Liver (tissue), 9 donors: Measurements from ENCODE around the gene PET100. TPM values are rescaled to one million over a fixed set of nuclear protein-coding genes. Genes with fewer than 3 reads are reported as not detected.
"Not testable (repeated sequence)": the region's sequence is repeated elsewhere in the genome, so short reads cannot be mapped to it uniquely, and the experiment has no call there.

Experiments
- DNase-seq: peaks from one replicate; pipeline ENCODE4 v3.0.0-alpha.2; 2017; ENCODE audit warnings: low spot score
- H3K27ac ChIP-seq, 2 donors: one replicate each; pipeline ENCODE4 v1.7.0; 2013; ENCODE audit warnings: inconsistent platforms in 2 of 2, low read length in 2 of 2, control low read depth in 1 of 2, low read depth in 1 of 2, mild to moderate bottlenecking in 1 of 2
- H3K27me3 ChIP-seq, 4 donors: one replicate each; pipeline versions ENCODE4 v1.6.1 to v1.7.0; 2013; ENCODE audit warnings: low read length in 3 of 4, inconsistent platforms in 1 of 4, mild to moderate bottlenecking in 1 of 4, moderate library complexity in 1 of 4; ENCODE audit not compliant: control insufficient read depth in 4 of 4, insufficient read depth in 4 of 4
- H3K36me3 ChIP-seq, 4 donors: one replicate each; pipeline versions ENCODE4 v1.6.1 to v1.7.0; 2013; ENCODE audit warnings: low read length in 3 of 4, mild to moderate bottlenecking in 3 of 4, low read depth in 1 of 4, moderate library complexity in 1 of 4; ENCODE audit not compliant: control insufficient read depth in 4 of 4, insufficient read depth in 3 of 4
- H3K4me1 ChIP-seq, 4 donors: one replicate each; pipeline versions ENCODE4 v1.6.1 to v1.7.0; 2013; ENCODE audit warnings: low read length in 3 of 4, mild to moderate bottlenecking in 3 of 4, moderate library complexity in 1 of 4; ENCODE audit not compliant: control insufficient read depth in 4 of 4, insufficient read depth in 4 of 4
- H3K4me3 ChIP-seq, 3 donors: one replicate each; pipeline versions ENCODE4 v1.6.1 to v1.7.0; 2013; ENCODE audit warnings: low read length in 3 of 3, control low read depth in 1 of 3, low read depth in 1 of 3, mild to moderate bottlenecking in 1 of 3
- H3K9ac ChIP-seq, 2 donors: one replicate each; pipeline ENCODE4 v1.7.0; 2013; ENCODE audit warnings: low read length in 2 of 2, mild to moderate bottlenecking in 2 of 2, moderate library complexity in 2 of 2, control low read depth in 1 of 2, low read depth in 1 of 2
- H3K9me3 ChIP-seq, 4 donors: one replicate each; pipeline versions ENCODE4 v1.6.1 to v1.7.0; 2013; ENCODE audit warnings: low read length in 3 of 4; ENCODE audit not compliant: control insufficient read depth in 4 of 4
- EGR1 ChIP-seq, 2 donors: IDR thresholded peaks; 2 replicates each; pipeline ENCODE4 v1.6.1; 2016 to 2018; ENCODE audit warnings: antibody characterized with exemption in 2 of 2, low read depth in 2 of 2
- FOXA1 ChIP-seq: IDR thresholded peaks from 2 replicates; pipeline ENCODE4 v1.6.1; 2016; ENCODE audit warnings: antibody characterized with exemption
- FOXA2 ChIP-seq: IDR thresholded peaks from 2 replicates; pipeline ENCODE4 v1.6.1; 2016; ENCODE audit warnings: antibody characterized with exemption
- GABPA ChIP-seq, 2 donors: IDR thresholded peaks in 1 of 2; conservative IDR thresholded peaks in 1 of 2; 2 replicates each; pipeline ENCODE4 v1.6.1; 2016; ENCODE audit warnings: antibody characterized with exemption in 2 of 2, mild to moderate bottlenecking in 1 of 2, moderate library complexity in 1 of 2
- HNF4A ChIP-seq, 2 donors: conservative IDR thresholded peaks; 2 replicates each; pipeline ENCODE4 v1.6.1; 2016; ENCODE audit warnings: antibody characterized with exemption in 2 of 2, mild to moderate bottlenecking in 2 of 2
- JUND ChIP-seq, 2 donors: IDR thresholded peaks; 2 replicates each; pipeline ENCODE4 v1.6.1; 2016; ENCODE audit warnings: antibody characterized with exemption in 2 of 2
- NR2F2 ChIP-seq: IDR thresholded peaks from 2 replicates; pipeline ENCODE4 v1.6.1; 2016; ENCODE audit warnings: antibody characterized with exemption
- RAD21 ChIP-seq, 2 donors: IDR thresholded peaks; 2 replicates each; pipeline ENCODE4 v1.6.1; 2016; ENCODE audit warnings: antibody characterized with exemption in 2 of 2, mild to moderate bottlenecking in 2 of 2
- RXRA ChIP-seq, 2 donors: IDR thresholded peaks; 2 replicates each; pipeline ENCODE4 v1.6.1; 2017 to 2018; ENCODE audit warnings: antibody characterized with exemption in 2 of 2, mild to moderate bottlenecking in 1 of 2
- TAF1 ChIP-seq: conservative IDR thresholded peaks from 2 replicates; pipeline ENCODE4 v1.6.1; 2016; ENCODE audit warnings: antibody characterized with exemption, mild to moderate bottlenecking
- YY1 ChIP-seq: IDR thresholded peaks from 2 replicates; pipeline ENCODE4 v1.6.1; 2016; ENCODE audit warnings: antibody characterized with exemption, mild to moderate bottlenecking
- WGBS: extraction: QIAGEN DNeasy Blood & Tissue Kit; methylation state at CpG from one replicate; pipeline ENCODE4 v1.1.7; 2013; 5-methylcytosine and 5-hydroxymethylcytosine counted together
- polyA plus RNA-seq, 2 donors: library from polyadenylated mRNA; stranded (reverse) in 1 of 2; unstranded in 1 of 2; fragments of 200-250 nt in 1 of 2; fragments of >200 nt in 1 of 2; fragmentation: Nextera tagmentation in 1 of 2; extraction: Ambion mirVana in 1 of 2; gene quantifications; one replicate each; pipeline versions ENCODE4 v1.2.1 to v1.2.3, GENCODE V29; 2013 to 2015
- total RNA-seq, 2 donors: library from RNA; depleted of rRNA; stranded (reverse); fragments of >200 nt; gene quantifications; one replicate each; pipeline ENCODE4 v1.2.3, GENCODE V29; 2014
- TF ChIP-seq, protein P1 (sequence below): IDR thresholded peaks from 2 replicates; pipeline ENCODE4 v1.6.1; 2016; ENCODE audit warnings: antibody characterized with exemption, mild to moderate bottlenecking
- TF ChIP-seq, protein P2 (sequence below): IDR thresholded peaks from 2 replicates; pipeline ENCODE4 v1.6.1; 2016; ENCODE audit warnings: antibody characterized with exemption
- TF ChIP-seq, protein P3 (sequence below): fragments of 150-350 bp; IDR thresholded peaks from 2 replicates; pipeline ENCODE4 v1.5.1; 2017; ENCODE audit warnings: improper control_type of control experiment, low read depth, low read length; ENCODE audit not compliant: missing input control
- TF ChIP-seq, protein P4 (sequence below): IDR thresholded peaks from 2 replicates; pipeline ENCODE4 v1.6.1; 2016; ENCODE audit warnings: antibody characterized with exemption
- TF ChIP-seq, protein P5 (sequence below): IDR thresholded peaks from 2 replicates; pipeline ENCODE4 v1.6.1; 2016; ENCODE audit warnings: antibody characterized with exemption
- donor health status: healthy.
- donor health status: healthy.
- donor health status: healthy.
- donor health status: healthy.
- donor health status: healthy.

Gene PET100
- total and polyA plus RNA-seq, 4 donors = 4.8 to 225 (median 26.7) TPM

DNA sequence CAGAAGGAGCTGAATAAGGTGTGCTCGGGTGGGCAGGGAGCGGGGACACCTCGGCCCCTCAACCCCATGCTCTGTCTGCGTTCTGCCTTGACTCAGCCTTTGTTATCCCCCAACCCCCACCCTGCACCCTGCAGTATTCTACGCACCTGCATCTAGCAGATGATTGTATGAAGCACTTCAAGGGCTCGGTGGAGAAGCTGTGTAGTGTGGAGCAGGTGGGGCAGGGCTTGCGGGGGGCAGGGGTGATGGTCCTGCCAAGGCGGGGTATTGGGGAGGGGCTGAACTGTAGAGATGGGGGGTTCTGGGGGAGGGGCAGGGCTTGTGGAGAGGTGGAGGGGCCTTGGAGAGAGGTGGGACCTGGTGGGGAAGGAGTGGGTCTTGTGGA lies 13.4 kb downstream of the PET100 start (continued):
- TF ChIP-seq, protein P1, sequence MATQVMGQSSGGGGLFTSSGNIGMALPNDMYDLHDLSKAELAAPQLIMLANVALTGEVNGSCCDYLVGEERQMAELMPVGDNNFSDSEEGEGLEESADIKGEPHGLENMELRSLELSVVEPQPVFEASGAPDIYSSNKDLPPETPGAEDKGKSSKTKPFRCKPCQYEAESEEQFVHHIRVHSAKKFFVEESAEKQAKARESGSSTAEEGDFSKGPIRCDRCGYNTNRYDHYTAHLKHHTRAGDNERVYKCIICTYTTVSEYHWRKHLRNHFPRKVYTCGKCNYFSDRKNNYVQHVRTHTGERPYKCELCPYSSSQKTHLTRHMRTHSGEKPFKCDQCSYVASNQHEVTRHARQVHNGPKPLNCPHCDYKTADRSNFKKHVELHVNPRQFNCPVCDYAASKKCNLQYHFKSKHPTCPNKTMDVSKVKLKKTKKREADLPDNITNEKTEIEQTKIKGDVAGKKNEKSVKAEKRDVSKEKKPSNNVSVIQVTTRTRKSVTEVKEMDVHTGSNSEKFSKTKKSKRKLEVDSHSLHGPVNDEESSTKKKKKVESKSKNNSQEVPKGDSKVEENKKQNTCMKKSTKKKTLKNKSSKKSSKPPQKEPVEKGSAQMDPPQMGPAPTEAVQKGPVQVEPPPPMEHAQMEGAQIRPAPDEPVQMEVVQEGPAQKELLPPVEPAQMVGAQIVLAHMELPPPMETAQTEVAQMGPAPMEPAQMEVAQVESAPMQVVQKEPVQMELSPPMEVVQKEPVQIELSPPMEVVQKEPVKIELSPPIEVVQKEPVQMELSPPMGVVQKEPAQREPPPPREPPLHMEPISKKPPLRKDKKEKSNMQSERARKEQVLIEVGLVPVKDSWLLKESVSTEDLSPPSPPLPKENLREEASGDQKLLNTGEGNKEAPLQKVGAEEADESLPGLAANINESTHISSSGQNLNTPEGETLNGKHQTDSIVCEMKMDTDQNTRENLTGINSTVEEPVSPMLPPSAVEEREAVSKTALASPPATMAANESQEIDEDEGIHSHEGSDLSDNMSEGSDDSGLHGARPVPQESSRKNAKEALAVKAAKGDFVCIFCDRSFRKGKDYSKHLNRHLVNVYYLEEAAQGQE = no peak
- TF ChIP-seq YY1 = no peak

DNA sequence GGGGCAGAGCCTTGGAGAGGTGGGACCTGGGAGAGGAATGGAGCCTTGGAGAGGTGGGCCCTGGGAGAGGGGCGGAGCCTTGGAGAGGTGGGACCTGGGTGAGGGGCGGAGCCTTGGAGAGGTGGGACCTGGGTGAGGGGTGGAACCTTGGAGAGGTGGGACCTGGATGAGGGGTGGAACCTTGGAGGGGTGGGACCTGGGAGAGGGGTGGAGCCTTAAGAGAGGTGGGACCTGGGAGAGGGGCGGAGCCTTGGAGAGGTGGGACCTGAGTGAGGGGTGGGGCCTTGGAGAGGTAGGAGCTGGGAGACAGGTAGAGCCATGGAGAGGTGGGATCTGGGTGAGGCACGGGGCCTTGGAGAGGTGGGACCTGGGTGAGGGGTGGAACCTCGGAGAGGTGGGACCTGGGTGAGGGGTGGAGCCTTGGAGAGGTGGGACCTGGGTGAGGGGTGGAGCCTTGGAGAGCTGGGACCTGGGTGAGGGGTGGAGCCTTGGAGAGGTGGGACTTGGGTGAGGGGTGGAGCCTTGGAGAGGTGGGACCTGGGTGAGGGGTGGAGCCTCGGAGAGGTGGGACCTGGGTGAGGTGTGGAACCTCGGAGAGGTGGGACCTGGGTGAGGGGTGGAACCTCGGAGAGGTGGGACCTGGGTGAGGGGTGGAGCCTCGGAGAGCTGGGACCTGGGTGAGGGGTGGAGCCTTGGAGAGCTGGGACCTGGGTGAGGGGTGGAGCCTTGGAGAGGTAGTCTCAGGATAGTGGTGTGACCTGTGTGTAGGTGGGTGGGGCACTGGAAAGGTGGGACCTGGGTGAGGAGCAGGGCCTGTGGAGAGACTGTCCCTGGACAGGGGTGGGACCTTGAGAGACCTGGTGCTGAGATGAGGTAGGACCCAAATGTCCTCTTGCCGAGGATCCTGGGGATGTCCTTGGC lies 14.3 kb downstream of the PET100 start:
- 81% methylated on average over 10 of the region's 10 CpGs for WGBS
- not testable (repeated sequence) for H3K4me1 ChIP-seq, H3K9ac ChIP-seq, H3K27ac ChIP-seq, H3K36me3 ChIP-seq, H3K9me3 ChIP-seq, H3K4me3 ChIP-seq, H3K27me3 ChIP-seq, DNase-seq

DNA sequence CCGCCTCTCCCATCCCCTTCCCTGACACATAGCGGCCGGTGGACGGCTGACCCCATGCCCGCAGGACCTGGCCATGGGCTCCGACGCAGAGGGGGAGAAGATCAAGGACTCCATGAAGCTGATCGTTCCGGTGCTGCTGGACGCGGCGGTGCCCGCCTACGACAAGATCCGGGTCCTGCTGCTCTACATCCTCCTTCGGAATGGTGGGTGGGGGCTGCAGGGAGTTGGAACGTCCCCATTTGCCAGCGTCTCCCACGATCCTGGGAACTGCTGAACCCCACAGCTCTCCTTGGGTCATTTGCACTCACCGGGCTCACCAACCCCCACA lies 14.9 kb downstream of the PET100 start:
- 98% methylated on average over 20 of the region's 20 CpGs for WGBS
- peaks cover 0 to 5% (median 0%) of the 10 kb centered on the region in 4 donors for H3K4me1 ChIP-seq
- H3K36me3 ChIP-seq = peaks cover 0 to 3% (median 0%) of the 10 kb centered on the region in 4 donors
- TF ChIP-seq GABPA (IDR thresholded peaks at IDR 0.05 in 1 of 2, conservative IDR thresholded peaks at IDR 0.05 in 1 of 2) (no peak), NR2F2 (no peak), TAF1 (no peak), RAD21 (IDR thresholded peaks at IDR 0.05) (no peak), FOXA2 (no peak), RXRA (IDR thresholded peaks at IDR 0.05) (no peak), EGR1 (IDR thresholded peaks at IDR 0.05; ENCODE audit: low read depth in 2 of 2) (no peak), JUND (IDR thresholded peaks at IDR 0.05) (no peak), HNF4A (conservative IDR thresholded peaks at IDR 0.05) (no peak), FOXA1 (no peak)
- TF ChIP-seq, protein P2, sequence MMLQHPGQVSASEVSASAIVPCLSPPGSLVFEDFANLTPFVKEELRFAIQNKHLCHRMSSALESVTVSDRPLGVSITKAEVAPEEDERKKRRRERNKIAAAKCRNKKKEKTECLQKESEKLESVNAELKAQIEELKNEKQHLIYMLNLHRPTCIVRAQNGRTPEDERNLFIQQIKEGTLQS = no peak
- TF ChIP-seq, protein P3, sequence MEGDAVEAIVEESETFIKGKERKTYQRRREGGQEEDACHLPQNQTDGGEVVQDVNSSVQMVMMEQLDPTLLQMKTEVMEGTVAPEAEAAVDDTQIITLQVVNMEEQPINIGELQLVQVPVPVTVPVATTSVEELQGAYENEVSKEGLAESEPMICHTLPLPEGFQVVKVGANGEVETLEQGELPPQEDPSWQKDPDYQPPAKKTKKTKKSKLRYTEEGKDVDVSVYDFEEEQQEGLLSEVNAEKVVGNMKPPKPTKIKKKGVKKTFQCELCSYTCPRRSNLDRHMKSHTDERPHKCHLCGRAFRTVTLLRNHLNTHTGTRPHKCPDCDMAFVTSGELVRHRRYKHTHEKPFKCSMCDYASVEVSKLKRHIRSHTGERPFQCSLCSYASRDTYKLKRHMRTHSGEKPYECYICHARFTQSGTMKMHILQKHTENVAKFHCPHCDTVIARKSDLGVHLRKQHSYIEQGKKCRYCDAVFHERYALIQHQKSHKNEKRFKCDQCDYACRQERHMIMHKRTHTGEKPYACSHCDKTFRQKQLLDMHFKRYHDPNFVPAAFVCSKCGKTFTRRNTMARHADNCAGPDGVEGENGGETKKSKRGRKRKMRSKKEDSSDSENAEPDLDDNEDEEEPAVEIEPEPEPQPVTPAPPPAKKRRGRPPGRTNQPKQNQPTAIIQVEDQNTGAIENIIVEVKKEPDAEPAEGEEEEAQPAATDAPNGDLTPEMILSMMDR = no peak
- TF ChIP-seq, protein P4, sequence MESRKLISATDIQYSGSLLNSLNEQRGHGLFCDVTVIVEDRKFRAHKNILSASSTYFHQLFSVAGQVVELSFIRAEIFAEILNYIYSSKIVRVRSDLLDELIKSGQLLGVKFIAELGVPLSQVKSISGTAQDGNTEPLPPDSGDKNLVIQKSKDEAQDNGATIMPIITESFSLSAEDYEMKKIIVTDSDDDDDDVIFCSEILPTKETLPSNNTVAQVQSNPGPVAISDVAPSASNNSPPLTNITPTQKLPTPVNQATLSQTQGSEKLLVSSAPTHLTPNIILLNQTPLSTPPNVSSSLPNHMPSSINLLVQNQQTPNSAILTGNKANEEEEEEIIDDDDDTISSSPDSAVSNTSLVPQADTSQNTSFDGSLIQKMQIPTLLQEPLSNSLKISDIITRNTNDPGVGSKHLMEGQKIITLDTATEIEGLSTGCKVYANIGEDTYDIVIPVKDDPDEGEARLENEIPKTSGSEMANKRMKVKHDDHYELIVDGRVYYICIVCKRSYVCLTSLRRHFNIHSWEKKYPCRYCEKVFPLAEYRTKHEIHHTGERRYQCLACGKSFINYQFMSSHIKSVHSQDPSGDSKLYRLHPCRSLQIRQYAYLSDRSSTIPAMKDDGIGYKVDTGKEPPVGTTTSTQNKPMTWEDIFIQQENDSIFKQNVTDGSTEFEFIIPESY = no peak
- TF ChIP-seq, protein P5, sequence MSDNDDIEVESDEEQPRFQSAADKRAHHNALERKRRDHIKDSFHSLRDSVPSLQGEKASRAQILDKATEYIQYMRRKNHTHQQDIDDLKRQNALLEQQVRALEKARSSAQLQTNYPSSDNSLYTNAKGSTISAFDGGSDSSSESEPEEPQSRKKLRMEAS = no peak
- TF ChIP-seq, protein P1 = no peak
- no peaks in the 10 kb centered on the region for H3K9me3 ChIP-seq
- H3K27ac ChIP-seq = no peak overlapping the region
- no peaks in the 10 kb centered on the region for H3K27me3 ChIP-seq
- DNase-seq = no peak
- H3K4me3 ChIP-seq = no peak overlapping the region
- no peak overlapping the region for H3K9ac ChIP-seq
